ENCODE data around the gene GTF2F1. TPM values are rescaled to one million over a fixed set of nuclear protein-coding genes. Genes with fewer than 3 reads are reported as not detected.

Gene GTF2F1
- total and polyA plus RNA-seq, 9 of the 15 experiments (the other 6 are each of a cell fraction or from before 2014, with no cell fraction given), result 4.7 to 75.4 (median 68.4) TPM

DNA sequence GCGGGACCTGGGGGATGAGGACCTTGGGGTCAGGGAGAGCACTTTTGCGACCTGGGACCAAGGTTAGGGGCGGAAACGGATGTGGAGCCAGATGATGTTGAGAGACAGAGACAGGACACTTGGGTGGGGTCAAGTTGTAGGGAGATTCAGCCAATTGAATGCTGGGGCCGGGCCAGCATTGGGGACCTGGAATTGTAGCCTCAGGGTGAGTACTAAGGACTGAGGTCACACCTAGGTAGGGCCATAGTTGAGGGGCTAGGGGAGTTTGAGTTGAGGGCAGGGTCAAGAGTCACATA lies 19.2 kb downstream of the GTF2F1 start (continued):
- TF ChIP-seq, protein P1, sequence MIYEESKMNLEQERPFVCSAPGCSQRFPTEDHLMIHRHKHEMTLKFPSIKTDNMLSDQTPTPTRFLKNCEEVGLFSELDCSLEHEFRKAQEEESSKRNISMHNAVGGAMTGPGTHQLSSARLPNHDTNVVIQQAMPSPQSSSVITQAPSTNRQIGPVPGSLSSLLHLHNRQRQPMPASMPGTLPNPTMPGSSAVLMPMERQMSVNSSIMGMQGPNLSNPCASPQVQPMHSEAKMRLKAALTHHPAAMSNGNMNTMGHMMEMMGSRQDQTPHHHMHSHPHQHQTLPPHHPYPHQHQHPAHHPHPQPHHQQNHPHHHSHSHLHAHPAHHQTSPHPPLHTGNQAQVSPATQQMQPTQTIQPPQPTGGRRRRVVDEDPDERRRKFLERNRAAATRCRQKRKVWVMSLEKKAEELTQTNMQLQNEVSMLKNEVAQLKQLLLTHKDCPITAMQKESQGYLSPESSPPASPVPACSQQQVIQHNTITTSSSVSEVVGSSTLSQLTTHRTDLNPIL (CRISPR knock-in tag; IDR thresholded peaks at IDR 0.05), result no peak
- TF ChIP-seq ZEB2 (IDR thresholded peaks at IDR 0.05) (peak; percentile 34; the same call in 1 of the 2 replicates), BRF1 (IDR thresholded peaks at IDR 0.05; ENCODE audit: borderline replicate concordance, extremely low read depth, insufficient read length) (no peak), EP400 (IDR thresholded peaks at IDR 0.05) (peak; percentile 28; the same call in 1 of the 2 replicates), L3MBTL2 (IDR thresholded peaks at IDR 0.05) (no peak), KHSRP (IDR thresholded peaks at IDR 0.05) (no peak), XRCC5 (IDR thresholded peaks at IDR 0.05; ENCODE audit: low read depth, low read length) (no peak), MTA2 (IDR thresholded peaks at IDR 0.05; ENCODE audit: low read depth) (no peak), POLR2B (IDR thresholded peaks at IDR 0.05; ENCODE audit: low read depth, partially characterized antibody) (peak; percentile 26), SP1 (CRISPR knock-in tag; IDR thresholded peaks at IDR 0.05) (no peak), SETDB1 (IDR thresholded peaks at IDR 0.05; ENCODE audit: low read length) (no peak), MEF2A (IDR thresholded peaks at IDR 0.05; ENCODE audit: control insufficient read depth, low read depth, low read length) (no peak), SRSF3 (IDR thresholded peaks at IDR 0.05; ENCODE audit: insufficient read depth, low read length) (no peak)
- TF ChIP-seq, protein P2, sequence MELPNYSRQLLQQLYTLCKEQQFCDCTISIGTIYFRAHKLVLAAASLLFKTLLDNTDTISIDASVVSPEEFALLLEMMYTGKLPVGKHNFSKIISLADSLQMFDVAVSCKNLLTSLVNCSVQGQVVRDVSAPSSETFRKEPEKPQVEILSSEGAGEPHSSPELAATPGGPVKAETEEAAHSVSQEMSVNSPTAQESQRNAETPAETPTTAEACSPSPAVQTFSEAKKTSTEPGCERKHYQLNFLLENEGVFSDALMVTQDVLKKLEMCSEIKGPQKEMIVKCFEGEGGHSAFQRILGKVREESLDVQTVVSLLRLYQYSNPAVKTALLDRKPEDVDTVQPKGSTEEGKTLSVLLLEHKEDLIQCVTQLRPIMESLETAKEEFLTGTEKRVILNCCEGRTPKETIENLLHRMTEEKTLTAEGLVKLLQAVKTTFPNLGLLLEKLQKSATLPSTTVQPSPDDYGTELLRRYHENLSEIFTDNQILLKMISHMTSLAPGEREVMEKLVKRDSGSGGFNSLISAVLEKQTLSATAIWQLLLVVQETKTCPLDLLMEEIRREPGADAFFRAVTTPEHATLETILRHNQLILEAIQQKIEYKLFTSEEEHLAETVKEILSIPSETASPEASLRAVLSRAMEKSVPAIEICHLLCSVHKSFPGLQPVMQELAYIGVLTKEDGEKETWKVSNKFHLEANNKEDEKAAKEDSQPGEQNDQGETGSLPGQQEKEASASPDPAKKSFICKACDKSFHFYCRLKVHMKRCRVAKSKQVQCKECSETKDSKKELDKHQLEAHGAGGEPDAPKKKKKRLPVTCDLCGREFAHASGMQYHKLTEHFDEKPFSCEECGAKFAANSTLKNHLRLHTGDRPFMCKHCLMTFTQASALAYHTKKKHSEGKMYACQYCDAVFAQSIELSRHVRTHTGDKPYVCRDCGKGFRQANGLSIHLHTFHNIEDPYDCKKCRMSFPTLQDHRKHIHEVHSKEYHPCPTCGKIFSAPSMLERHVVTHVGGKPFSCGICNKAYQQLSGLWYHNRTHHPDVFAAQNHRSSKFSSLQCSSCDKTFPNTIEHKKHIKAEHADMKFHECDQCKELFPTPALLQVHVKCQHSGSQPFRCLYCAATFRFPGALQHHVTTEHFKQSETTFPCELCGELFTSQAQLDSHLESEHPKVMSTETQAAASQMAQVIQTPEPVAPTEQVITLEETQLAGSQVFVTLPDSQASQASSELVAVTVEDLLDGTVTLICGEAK (IDR thresholded peaks at IDR 0.05), result peak; percentile 73
- TF ChIP-seq, protein P2 (CRISPR knock-in tag; IDR thresholded peaks at IDR 0.05), result no peak
- TF ChIP-seq, protein P3, sequence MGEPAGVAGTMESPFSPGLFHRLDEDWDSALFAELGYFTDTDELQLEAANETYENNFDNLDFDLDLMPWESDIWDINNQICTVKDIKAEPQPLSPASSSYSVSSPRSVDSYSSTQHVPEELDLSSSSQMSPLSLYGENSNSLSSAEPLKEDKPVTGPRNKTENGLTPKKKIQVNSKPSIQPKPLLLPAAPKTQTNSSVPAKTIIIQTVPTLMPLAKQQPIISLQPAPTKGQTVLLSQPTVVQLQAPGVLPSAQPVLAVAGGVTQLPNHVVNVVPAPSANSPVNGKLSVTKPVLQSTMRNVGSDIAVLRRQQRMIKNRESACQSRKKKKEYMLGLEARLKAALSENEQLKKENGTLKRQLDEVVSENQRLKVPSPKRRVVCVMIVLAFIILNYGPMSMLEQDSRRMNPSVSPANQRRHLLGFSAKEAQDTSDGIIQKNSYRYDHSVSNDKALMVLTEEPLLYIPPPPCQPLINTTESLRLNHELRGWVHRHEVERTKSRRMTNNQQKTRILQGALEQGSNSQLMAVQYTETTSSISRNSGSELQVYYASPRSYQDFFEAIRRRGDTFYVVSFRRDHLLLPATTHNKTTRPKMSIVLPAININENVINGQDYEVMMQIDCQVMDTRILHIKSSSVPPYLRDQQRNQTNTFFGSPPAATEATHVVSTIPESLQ (CRISPR knock-in tag; IDR thresholded peaks at IDR 0.05), result no peak

Data from K562 (cell line).